Thymus (tissue), 14 donors: ENCODE measurements around the gene E2F7. TPM values are rescaled to one million over a fixed set of nuclear protein-coding genes. Genes with fewer than 3 reads are reported as not detected.
A peak's percentile ranks its signal among the peaks of the same experiment; 100 is the strongest.

ENCODE experiments used
- DNase-seq, 9 donors: peaks; one replicate each; pipeline ENCODE4 v3.0.0-alpha.2; 2013; ENCODE audit warnings: low spot score in 9 of 9, low read depth in 6 of 9, missing footprints in 1 of 9
- H3K27ac ChIP-seq, 2 donors: one replicate each; pipeline ENCODE4 v1.5.1; 2013; ENCODE audit warnings: control low read depth in 1 of 2, low read depth in 1 of 2, low read length in 1 of 2, mild to moderate bottlenecking in 1 of 2, moderate library complexity in 1 of 2
- H3K27me3 ChIP-seq, 2 donors: one replicate each; pipeline ENCODE4 v1.5.1; 2013; ENCODE audit warnings: low read length in 1 of 2; ENCODE audit not compliant: control insufficient read depth in 2 of 2, insufficient read depth in 1 of 2
- H3K36me3 ChIP-seq, 2 donors: one replicate each; pipeline ENCODE4 v1.5.1; 2013; ENCODE audit warnings: low read length in 1 of 2, mild to moderate bottlenecking in 1 of 2, moderate library complexity in 1 of 2; ENCODE audit not compliant: control insufficient read depth in 2 of 2, insufficient read depth in 2 of 2
- H3K4me1 ChIP-seq, 2 donors: one replicate each; pipeline ENCODE4 v1.5.1; 2013; ENCODE audit warnings: low read length in 2 of 2; ENCODE audit not compliant: control insufficient read depth in 2 of 2, insufficient read depth in 2 of 2
- H3K4me3 ChIP-seq, 2 donors: one replicate each; pipeline ENCODE4 v1.5.1; 2013; ENCODE audit warnings: low read length in 2 of 2, control low read depth in 1 of 2, mild to moderate bottlenecking in 1 of 2
- H3K9me3 ChIP-seq, 2 donors: one replicate each; pipeline ENCODE4 v1.5.1; 2013; ENCODE audit warnings: low read length in 1 of 2, mild to moderate bottlenecking in 1 of 2; ENCODE audit not compliant: control insufficient read depth in 2 of 2, insufficient read depth in 1 of 2
- WGBS: extraction: QIAGEN DNeasy Blood & Tissue Kit; methylation state at CpG from one replicate; pipeline ENCODE4 v1.1.7; 2013; 5-methylcytosine and 5-hydroxymethylcytosine counted together
- long read RNA-seq, 10 donors: transcript quantifications; one replicate each; lab custom pipeline, GENCODE V29; 2026
- polyA plus RNA-seq: library from polyadenylated mRNA; stranded (reverse); fragments of 200-250 nt; gene quantifications from one replicate; pipeline ENCODE4 v1.2.3, GENCODE V29; 2013
- total RNA-seq: library from RNA; stranded (reverse); fragments of 120-200 nt; gene quantifications from one replicate; pipeline ENCODE4 v1.2.4, GENCODE V29; 2013
- donor health status: healthy.

The E2F7 gene
- total RNA-seq (4.4 TPM), polyA plus RNA-seq (0.80 TPM)
- long read RNA-seq, donor 1, full-length matches to known transcripts = 1 of 1 reads
- long read RNA-seq, donor 1, partial matches to known transcripts = 0 of 1 reads
- long read RNA-seq, donor 1, other reads (novel, unspliced or antisense) = 0 of 1 reads
- long read RNA-seq, donor 2 = 0 reads
- long read RNA-seq, donor 3, full-length matches to known transcripts = 4 of 4 reads
- long read RNA-seq, donor 3, partial matches to known transcripts = 0 of 4 reads
- long read RNA-seq, donor 3, other reads (novel, unspliced or antisense) = 0 of 4 reads
- long read RNA-seq, donor 4 = 0 reads
- long read RNA-seq, donor 5 = 0 reads
- long read RNA-seq, donor 6, full-length matches to known transcripts = 2 of 2 reads
- long read RNA-seq, donor 6, partial matches to known transcripts = 0 of 2 reads
- long read RNA-seq, donor 6, other reads (novel, unspliced or antisense) = 0 of 2 reads
- long read RNA-seq, donor 7, full-length matches to known transcripts = 4 of 4 reads
- long read RNA-seq, donor 7, partial matches to known transcripts = 0 of 4 reads
- long read RNA-seq, donor 7, other reads (novel, unspliced or antisense) = 0 of 4 reads
- long read RNA-seq, donor 8, partial matches to known transcripts = 0 of 1 reads
- long read RNA-seq, donor 8, other reads (novel, unspliced or antisense) = 0 of 1 reads
- long read RNA-seq, donor 9 = 0 reads
- long read RNA-seq, donor 10, full-length matches to known transcripts = 2 of 2 reads
- long read RNA-seq, donor 10, partial matches to known transcripts = 0 of 2 reads
- long read RNA-seq, donor 10, other reads (novel, unspliced or antisense) = 0 of 2 reads

- H3K4me1 ChIP-seq = peaks cover 16 to 18% of the 10 kb centered on the region in 2 donors
- no peaks in the 10 kb centered on the region for H3K9me3 ChIP-seq
- peak within 1 kb of the TSS; percentile 53 to 78 for H3K27ac ChIP-seq
- WGBS = under 1% methylated on average over 87 of the region's 87 CpGs
- H3K36me3 ChIP-seq = peaks cover 0 to 20% of the 10 kb centered on the region in 2 donors
- H3K4me3 ChIP-seq = peak within 1 kb of the TSS; percentile 80 to 81
- H3K27me3 ChIP-seq = no peaks in the 10 kb centered on the region
- peak; percentile 68 to 94 (median 85) for DNase-seq
Observed at GRCh38 chr12:77065361-77066204, at the start of gene E2F7. TSS of gene E2F7 (minus strand) at chr12:77065569. CDS start at chr12:77064635, 934 bp downstream.

GRCh38 chr12:77113971-77114370, 48.6 kb upstream of the E2F7 start:
- Histone ChIP-seq H3K27me3 (no peaks in the 10 kb centered on the region), H3K27ac (no peak overlapping the region), H3K9me3 (no peaks in the 10 kb centered on the region), H3K4me1 (no peaks in the 10 kb centered on the region), H3K4me3 (no peak overlapping the region), H3K36me3 (no peaks in the 10 kb centered on the region)
- no peak for DNase-seq
- WGBS = 96% methylated on average over 4 of the region's 4 CpGs

- Histone ChIP-seq H3K4me3 (no peak overlapping the region), H3K4me1 (no peaks in the 10 kb centered on the region), H3K27me3 (no peaks in the 10 kb centered on the region), H3K36me3 (no peaks in the 10 kb centered on the region), H3K9me3 (no peaks in the 10 kb centered on the region), H3K27ac (no peak overlapping the region)
- 90% methylated on average over 1 of the region's 1 CpG for WGBS
- no peak for DNase-seq
Observed at GRCh38 chr12:77108707-77109106, 43.3 kb upstream of the E2F7 start.

- WGBS = 88% methylated on average over 2 of the region's 2 CpGs
- Histone ChIP-seq H3K27ac (no peak overlapping the region), H3K4me1 (no peaks in the 10 kb centered on the region)
Observed at GRCh38 chr12:77107121-77107520, 41.8 kb upstream of the E2F7 start.

GRCh38 chr12:77104792-77105191, 39.4 kb upstream of the E2F7 start:
- Histone ChIP-seq H3K4me1 (no peaks in the 10 kb centered on the region), H3K27me3 (no peaks in the 10 kb centered on the region), H3K4me3 (no peak overlapping the region), H3K36me3 (no peaks in the 10 kb centered on the region), H3K9me3 (no peaks in the 10 kb centered on the region), H3K27ac (no peak overlapping the region)
- no peak for DNase-seq
- WGBS = 84% methylated on average over 3 of the region's 3 CpGs

More at GRCh38 chr12:77107121-77107520, 41.8 kb upstream of the E2F7 start:
- Histone ChIP-seq H3K4me3 (no peak overlapping the region), H3K36me3 (no peaks in the 10 kb centered on the region), H3K27me3 (no peaks in the 10 kb centered on the region), H3K9me3 (no peaks in the 10 kb centered on the region)
- DNase-seq = no peak

GRCh38 chr12:77104286-77104685, 38.9 kb upstream of the E2F7 start:
- H3K36me3 ChIP-seq = no peaks in the 10 kb centered on the region

GRCh38 chr12:77102691-77103090, 37.3 kb upstream of the E2F7 start:
- Histone ChIP-seq H3K4me3 (no peak overlapping the region), H3K4me1 (no peaks in the 10 kb centered on the region), H3K27ac (no peak overlapping the region), H3K36me3 (no peaks in the 10 kb centered on the region), H3K27me3 (no peaks in the 10 kb centered on the region), H3K9me3 (no peaks in the 10 kb centered on the region)
- no peak for DNase-seq
- 100% methylated on average over 1 of the region's 1 CpG for WGBS

More at GRCh38 chr12:77104286-77104685, 38.9 kb upstream of the E2F7 start:
- DNase-seq = no peak
- Histone ChIP-seq H3K27me3 (no peaks in the 10 kb centered on the region), H3K4me1 (no peaks in the 10 kb centered on the region), H3K27ac (no peak overlapping the region), H3K4me3 (no peak overlapping the region), H3K9me3 (no peaks in the 10 kb centered on the region)
- WGBS = 97% methylated on average over 1 of the region's 1 CpG

GRCh38 chr12:77102123-77102522, 36.8 kb upstream of the E2F7 start:
- no peaks in the 10 kb centered on the region for H3K4me1 ChIP-seq
- H3K27me3 ChIP-seq = no peaks in the 10 kb centered on the region
- no peak overlapping the region for H3K27ac ChIP-seq
- no peaks in the 10 kb centered on the region for H3K9me3 ChIP-seq
- H3K36me3 ChIP-seq = no peaks in the 10 kb centered on the region
- no peak for DNase-seq
- no peak overlapping the region for H3K4me3 ChIP-seq
- 90% methylated on average over 2 of the region's 2 CpGs for WGBS
